Endothelial cell of umbilical vein (primary cell): Measurements from ENCODE around the gene TDRD9.

Experiments used
- CTCF ChIP-seq, 2 donors: IDR thresholded peaks; 1 replicate in 1 of 2; 2 replicates in 1 of 2; pipeline ENCODE4 v1.5.1; 2011; ENCODE audit warnings: low read length in 2 of 2, mild to moderate bottlenecking in 2 of 2, moderate library complexity in 2 of 2, control low read depth in 1 of 2, inconsistent platforms in 1 of 2, low read depth in 1 of 2; ENCODE audit not compliant: insufficient read depth in 1 of 2; ENCODE audit errors: extremely low read depth in 1 of 2
- EZH2 ChIP-seq: IDR thresholded peaks from 2 replicates; pipeline ENCODE4 v1.6.1; 2012; ENCODE audit warnings: borderline replicate concordance, low read depth, mild to moderate bottlenecking, moderate library complexity, low read length, inconsistent platforms; ENCODE audit not compliant: severe bottlenecking
- JUN ChIP-seq: IDR thresholded peaks from 2 replicates; pipeline ENCODE4 v1.6.1; 2011; ENCODE audit warnings: borderline replicate concordance, low read depth; ENCODE audit not compliant: insufficient read length, insufficient read depth
- POLR2A ChIP-seq: IDR thresholded peaks from 2 replicates; pipeline ENCODE4 v1.6.1; 2012; ENCODE audit warnings: low read depth, mild to moderate bottlenecking, control low read depth, low read length

GRCh38 chr14:104020471-104020870 is 92.2 kb downstream of the TDRD9 start:
- TF ChIP-seq CTCF (IDR thresholded peaks at IDR 0.05; ENCODE audit: extremely low read depth in 1 of 2, insufficient read depth in 1 of 2, low read depth in 1 of 2, low read length in 2 of 2) (no peak), JUN (no peak), POLR2A (no peak), EZH2 (no peak)
